Measurements from ENCODE around the gene GRB10. TPM values are rescaled to one million over a fixed set of nuclear protein-coding genes. Genes with fewer than 3 reads are reported as not detected.

The GRB10 gene
- total and polyA plus RNA-seq, 2 of the 8 experiments (the other 6 are each of a cell fraction or from before 2014, with no cell fraction given), result 35.7 to 97.0 TPM

DNA sequence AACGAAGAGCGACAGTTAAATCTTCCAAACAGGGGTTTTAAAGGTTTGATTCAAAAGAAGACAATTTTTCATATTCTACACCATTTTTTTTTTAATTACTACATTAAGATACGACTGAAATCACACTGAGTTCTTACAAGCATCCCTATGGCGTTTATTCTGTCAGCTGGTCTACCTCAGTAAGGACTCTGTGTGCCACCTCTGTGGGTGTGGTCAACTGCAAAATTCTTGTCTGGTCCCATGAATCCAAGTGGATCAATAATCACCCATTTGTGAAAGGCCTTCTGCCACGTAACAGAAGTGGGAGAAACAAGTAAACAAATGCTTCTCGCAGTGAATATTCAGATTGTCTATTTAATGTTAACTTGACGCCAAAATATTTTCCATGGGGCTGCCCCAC is 104.1 kb downstream of the GRB10 start:
- TF ChIP-seq FOSL1 (IDR thresholded peaks at IDR 0.05; ENCODE audit: insufficient read depth, low read depth, low read length), result no peak
- TF ChIP-seq RBBP5 (IDR thresholded peaks at IDR 0.05; ENCODE audit: borderline replicate concordance, low read depth, low read length), result no peak
- TF ChIP-seq ASH2L (IDR thresholded peaks at IDR 0.05; ENCODE audit: low read length), result no peak
- no peak for TF ChIP-seq BACH1 (IDR thresholded peaks at IDR 0.05; ENCODE audit: low read length)
- TF ChIP-seq RAD21 (IDR thresholded peaks at IDR 0.05 in 1 of 2, conservative IDR thresholded peaks at IDR 0.05 in 1 of 2; ENCODE audit: low read depth in 2 of 2, low read length in 2 of 2), result no peak
- TF ChIP-seq, protein P1, sequence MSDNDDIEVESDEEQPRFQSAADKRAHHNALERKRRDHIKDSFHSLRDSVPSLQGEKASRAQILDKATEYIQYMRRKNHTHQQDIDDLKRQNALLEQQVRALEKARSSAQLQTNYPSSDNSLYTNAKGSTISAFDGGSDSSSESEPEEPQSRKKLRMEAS (IDR thresholded peaks at IDR 0.05), result no peak
- no peak for TF ChIP-seq SIRT6 (IDR thresholded peaks at IDR 0.05; ENCODE audit: low read length)
- TF ChIP-seq JUND (IDR thresholded peaks at IDR 0.05; ENCODE audit: low read length), result no peak
- no peak for TF ChIP-seq YY1 (IDR thresholded peaks at IDR 0.05; ENCODE audit: low read depth, low read length)
- TF ChIP-seq SIN3A (conservative IDR thresholded peaks at IDR 0.05 in 1 of 2, IDR thresholded peaks at IDR 0.05 in 1 of 2; ENCODE audit: low read depth in 1 of 2, low read length in 2 of 2), result no peak
- Histone ChIP-seq H3K4me2 (ENCODE audit: insufficient read depth in 1 of 2, low read depth in 2 of 2, low read length in 2 of 2) (no peak overlapping the region), H3K23me2 (ENCODE audit: low read depth, low read length) (no peaks in the 10 kb centered on the region), H3K23ac (ENCODE audit: insufficient read length) (no peak overlapping the region), H2BK12ac (ENCODE audit: low read depth, low read length) (no peak overlapping the region), H3K56ac (replicated peaks; ENCODE audit: insufficient read length, low read depth, low read length) (no peak overlapping the region), H4K8ac (ENCODE audit: extremely low read depth, insufficient read depth, low read length) (no peak overlapping the region), H4K20me1 (replicated peaks in 1 of 2; ENCODE audit: control insufficient read depth in 1 of 2, insufficient read depth in 2 of 2, low read length in 2 of 2) (peaks cover 2 to 5% of the 10 kb centered on the region in 2 experiments), H2AK5ac (ENCODE audit: low read depth, low read length) (no peak overlapping the region), H4K5ac (ENCODE audit: insufficient read length, low read depth, low read length) (no peak overlapping the region), H3K79me1 (ENCODE audit: low read depth, low read length) (no peaks in the 10 kb centered on the region; the same call in 1 of the 2 replicates), H2AFZ (ENCODE audit: low read length) (no peak overlapping the region), H3K14ac (ENCODE audit: insufficient read length) (no peak overlapping the region), H3K27me3 (replicated peaks in 1 of 4; ENCODE audit: control insufficient read depth in 3 of 4, extremely low read depth in 1 of 4, insufficient read depth in 3 of 4, low read length in 3 of 4) (no peaks in the 10 kb centered on the region), H4K91ac (replicated peaks; ENCODE audit: insufficient read length, low read length) (no peak overlapping the region), H3K18ac (ENCODE audit: extremely low read depth, low read length) (no peak overlapping the region), H3K36me3 (ENCODE audit: control insufficient read depth in 2 of 4, insufficient read depth in 4 of 4, low read length in 3 of 4) (peaks cover 0 to 6% (median 5%) of the 10 kb centered on the region in 4 experiments; a peak in 3 of 8 replicates), H3K9me3 (ENCODE audit: insufficient read depth in 2 of 2, low read depth in 1 of 2, low read length in 1 of 2) (no peaks in the 10 kb centered on the region), H2BK15ac (ENCODE audit: low read length) (no peak overlapping the region), H3K4me3 (ENCODE audit: extremely low read depth in 1 of 4, insufficient read depth in 2 of 4, low read depth in 3 of 4, low read length in 4 of 4) (no peak overlapping the region), H2BK120ac (replicated peaks; ENCODE audit: low read depth, low read length) (no peak overlapping the region), H3K79me2 (ENCODE audit: control insufficient read depth in 1 of 2, insufficient read depth in 2 of 2, low read length in 2 of 2) (peaks cover 0 to 60% of the 10 kb centered on the region in 2 experiments; a peak in 2 of 4 replicates), H2BK5ac (ENCODE audit: low read depth, low read length) (no peak overlapping the region), H3K4ac (replicated peaks; ENCODE audit: insufficient read length, low read depth, low read length) (no peak overlapping the region), H3K9ac (replicated peaks in 1 of 4; ENCODE audit: extremely low read depth in 1 of 4, low read depth in 3 of 4, low read length in 3 of 4) (no peak overlapping the region), H3K4me1 (replicated peaks in 1 of 4; ENCODE audit: control insufficient read depth in 3 of 4, insufficient read depth in 4 of 4, low read length in 3 of 4) (peaks cover 1 to 7% (median 3%) of the 10 kb centered on the region in 4 experiments; a peak in 5 of 7 replicates), H2BK20ac (ENCODE audit: low read length) (no peak overlapping the region), H3K27ac (ENCODE audit: low read depth, low read length) (no peak overlapping the region)
- FAIRE-seq (no peak), DNase-seq (ENCODE audit: low read depth in 1 of 2, low spot score in 2 of 2) (no peak)
- POLR2A ChIA-PET (ENCODE audit: partially characterized antibody), result no interaction called here
- 85% methylated on average over 7 of the region's 7 CpGs; no CpG with 5 or more reads in 1 of the 2 experiments for WGBS, 2 experiments (ENCODE audit: extremely low coverage in 1 of 2, insufficient coverage in 1 of 2, insufficient read length in 1 of 2, insufficient replicate concordance in 2 of 2, low coverage in 1 of 2, low lambda C conversion rate in 2 of 2, missing lambda C conversion rate in 1 of 2)
- CTCF ChIA-PET (ENCODE audit: partially characterized antibody), result interaction anchor here (0.7 to 2.7 kb wide), 7 partner anchors 10 to 463 kb away, joined by 3 to 15 read pairs (median 6); no protein-coding TSS in a partner anchor

Data from H1 (cell line).